Measurements from ENCODE around the gene VSX2.

- TF ChIP-seq CTCF (conservative IDR thresholded peaks at IDR 0.05; ENCODE audit: low read depth, low read length) (no peak), EZH2phosphoT487 (IDR thresholded peaks at IDR 0.05; ENCODE audit: borderline replicate concordance, low read length) (no peak)
Measured at GRCh38 chr14:74223016-74223415, 16.2 kb upstream of the VSX2 start.

Data from PC-3 (cell line).